Stimulated activated CD8-positive, alpha-beta memory T cell treated with anti-CD3 and anti-CD28 coated beads, Interleukin-12 subunit alpha, Interleukin-12 subunit beta, amount 100 ng/mL, for 4 hours (primary cell): ENCODE results near the gene EVI5L.
A peak's percentile ranks its signal among the peaks of the same experiment; 100 is the strongest.

Experiments used
- DNase-seq: peaks from one replicate; pipeline ENCODE4 v3.0.0-alpha.2; 2020; ENCODE audit warnings: low read depth

The EVI5L gene

DNA sequence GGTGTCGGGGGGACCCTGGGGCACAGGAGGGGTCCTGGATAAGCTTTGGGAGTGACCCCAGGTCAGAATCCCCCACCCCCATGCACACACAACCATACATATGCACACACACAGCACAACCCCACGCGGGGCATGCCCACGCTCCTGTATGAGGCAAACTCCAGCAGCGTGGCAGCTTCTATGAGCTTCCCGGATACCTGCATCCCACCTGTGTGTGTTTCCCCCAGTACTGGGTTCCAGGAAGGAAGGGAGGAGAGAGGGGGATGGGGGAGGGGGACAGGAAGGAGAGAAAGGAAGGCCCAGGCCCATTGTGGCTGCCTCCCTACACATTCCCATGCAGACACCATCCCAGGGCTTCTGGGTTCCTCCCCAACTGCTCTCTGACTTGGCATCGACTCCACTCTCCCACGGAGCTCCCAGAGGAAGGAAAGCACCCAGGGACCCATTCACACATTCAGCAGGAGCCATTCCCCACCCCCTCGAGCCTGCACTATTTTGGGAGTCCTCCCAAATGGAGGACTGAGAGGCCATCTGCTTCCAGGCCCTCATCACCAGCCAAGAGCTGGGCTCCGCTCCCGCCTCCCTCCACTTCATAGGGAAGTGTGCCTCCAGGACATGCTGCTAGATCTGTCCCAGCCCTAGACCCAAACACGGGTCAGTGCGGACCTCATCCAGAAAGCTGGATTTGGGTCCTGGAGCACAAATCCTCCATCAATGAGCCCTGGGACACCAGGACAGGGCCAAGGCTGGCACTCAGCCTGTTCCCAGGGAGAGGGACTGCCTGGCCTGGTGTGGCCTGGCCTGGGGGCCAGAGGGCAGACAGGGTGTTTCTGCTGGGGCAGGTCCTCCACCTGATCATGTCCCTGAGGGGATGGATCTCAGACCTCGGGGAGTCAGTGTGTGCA is 30.9 kb downstream of the EVI5L start:
- no peak for DNase-seq

DNA sequence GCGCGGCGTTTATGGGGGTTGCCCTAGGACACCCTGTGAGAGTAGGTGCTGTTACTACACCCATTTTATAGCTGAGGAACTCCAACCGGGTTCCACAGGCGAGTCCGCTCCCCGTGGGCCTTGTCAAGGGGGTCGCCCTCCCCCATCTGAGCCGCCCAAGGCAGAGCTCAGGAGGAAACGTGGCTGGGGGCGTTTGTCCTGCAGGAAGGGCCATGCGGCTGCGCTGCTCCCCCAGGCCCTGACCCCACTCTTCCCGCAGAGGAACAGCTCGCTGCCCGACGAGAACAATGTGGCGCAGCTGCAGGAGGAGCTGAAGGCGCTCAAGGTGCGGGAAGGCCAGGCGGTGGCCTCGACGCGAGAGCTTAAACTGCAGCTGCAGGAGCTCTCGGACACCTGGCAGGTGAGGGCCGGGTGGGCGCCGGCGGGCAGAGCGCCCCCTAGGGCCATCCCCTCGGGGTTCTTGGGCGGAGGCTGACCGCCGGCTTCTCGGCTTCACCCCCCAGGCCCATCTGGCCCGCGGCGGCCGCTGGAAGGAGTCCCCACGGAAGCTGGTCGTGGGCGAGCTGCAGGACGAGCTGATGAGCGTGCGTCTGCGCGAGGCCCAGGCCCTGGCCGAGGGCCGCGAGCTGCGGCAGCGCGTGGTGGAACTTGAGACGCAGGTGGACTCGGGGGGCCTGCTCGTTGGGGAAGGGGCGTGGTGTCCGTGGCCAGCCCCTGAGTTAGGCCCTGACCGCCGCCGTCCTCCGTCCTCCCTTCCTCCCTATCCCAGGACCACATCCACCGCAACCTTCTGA is 31.8 kb downstream of the EVI5L start:
- no peak for DNase-seq

DNA sequence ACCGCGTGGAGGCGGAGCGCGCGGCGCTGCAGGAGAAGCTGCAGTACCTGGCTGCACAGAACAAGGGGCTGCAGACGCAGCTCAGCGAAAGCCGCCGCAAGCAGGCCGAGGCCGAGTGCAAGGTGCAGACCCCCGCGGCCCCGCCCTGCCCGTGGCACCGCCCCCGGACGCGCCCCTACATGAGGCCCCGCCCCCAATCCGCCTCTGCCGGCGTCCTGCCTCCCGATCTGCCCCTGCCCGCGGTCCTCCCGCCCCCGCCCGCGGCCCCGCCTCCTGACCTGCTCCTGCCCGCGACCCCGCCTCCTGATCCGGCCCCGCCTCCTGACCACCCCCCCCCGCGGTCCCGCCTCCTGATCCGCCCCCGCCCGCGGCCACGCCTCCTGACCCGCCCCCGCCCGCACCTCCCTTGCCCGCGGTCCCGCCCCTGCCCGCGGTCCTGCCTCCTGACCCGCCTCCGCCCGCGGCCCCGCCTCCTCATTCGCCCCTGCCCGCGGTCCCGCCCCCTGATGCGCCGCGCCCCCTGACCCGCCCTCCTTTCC is 32.5 kb downstream of the EVI5L start:
- DNase-seq: peak; percentile 34

DNA sequence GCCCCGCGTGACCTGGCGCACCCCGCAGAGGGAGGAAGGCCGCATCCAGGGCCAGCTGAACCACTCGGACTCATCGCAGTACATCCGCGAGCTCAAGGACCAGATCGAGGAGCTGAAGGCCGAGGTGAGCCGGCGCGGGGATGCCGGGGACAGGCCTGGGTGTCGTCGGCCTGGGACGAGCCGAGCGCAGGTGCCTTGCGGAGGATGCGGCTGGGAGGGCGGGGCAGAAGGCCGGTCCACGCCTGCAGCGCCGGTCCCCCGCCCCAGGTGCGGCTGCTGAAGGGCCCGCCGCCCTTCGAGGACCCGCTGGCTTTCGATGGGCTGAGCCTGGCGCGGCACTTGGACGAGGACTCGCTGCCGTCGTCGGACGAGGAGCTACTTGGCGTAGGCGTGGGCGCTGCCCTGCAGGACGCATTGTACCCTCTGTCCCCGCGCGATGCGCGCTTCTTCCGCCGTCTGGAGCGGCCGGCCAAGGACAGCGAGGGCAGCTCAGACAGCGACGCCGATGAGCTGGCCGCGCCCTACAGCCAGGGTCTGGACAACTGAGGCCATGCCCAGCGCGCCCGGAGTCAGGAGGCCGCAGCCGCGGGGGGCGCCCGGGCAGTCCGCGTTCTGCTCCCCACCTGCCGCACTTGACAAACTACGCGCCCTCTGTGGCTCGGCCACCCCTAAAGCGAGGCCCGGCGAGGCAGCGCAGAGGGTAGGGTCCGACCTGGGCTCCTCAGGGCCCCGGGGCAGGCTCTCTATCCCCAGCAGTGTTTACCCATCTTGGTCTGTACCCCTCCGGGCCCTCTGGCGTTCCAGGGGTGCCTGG is 33.3 kb downstream of the EVI5L start:
- DNase-seq: no peak

DNA sequence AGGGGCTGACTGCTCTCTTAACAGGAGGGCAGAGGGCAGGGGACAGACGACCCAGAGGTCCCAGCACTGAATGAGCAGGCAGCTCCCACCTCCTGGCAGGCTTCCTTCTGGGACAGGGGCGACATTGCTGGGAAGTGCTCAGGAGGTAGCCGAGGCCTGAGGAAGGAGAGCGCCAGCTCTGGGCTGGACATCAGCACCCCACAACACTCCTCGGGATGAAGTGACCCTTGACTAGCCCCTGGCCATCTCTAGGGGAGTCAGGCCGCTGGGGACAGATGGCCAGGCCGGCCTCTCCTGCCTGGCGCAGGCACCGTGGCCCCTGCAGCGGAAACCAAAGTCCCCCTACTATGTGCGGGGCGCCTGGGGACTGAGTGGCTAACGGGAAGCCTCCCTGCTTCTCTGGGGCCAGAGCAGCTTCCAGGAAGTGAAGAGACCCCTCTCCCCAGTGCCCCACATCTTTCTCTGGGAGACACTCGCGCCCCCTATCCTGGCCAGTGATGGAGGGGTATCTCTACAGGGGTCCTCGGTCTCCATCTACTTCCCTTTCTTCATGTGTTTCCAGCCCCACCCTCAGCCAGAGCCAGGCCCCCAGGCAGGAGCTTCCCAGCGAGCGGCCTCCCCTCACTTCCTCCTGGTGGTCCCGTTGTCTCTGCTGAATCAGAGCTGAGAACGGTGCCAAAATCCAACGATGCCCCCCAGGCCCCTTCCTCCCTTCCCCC is 34.1 kb downstream of the EVI5L start:
- DNase-seq: no peak

DNA sequence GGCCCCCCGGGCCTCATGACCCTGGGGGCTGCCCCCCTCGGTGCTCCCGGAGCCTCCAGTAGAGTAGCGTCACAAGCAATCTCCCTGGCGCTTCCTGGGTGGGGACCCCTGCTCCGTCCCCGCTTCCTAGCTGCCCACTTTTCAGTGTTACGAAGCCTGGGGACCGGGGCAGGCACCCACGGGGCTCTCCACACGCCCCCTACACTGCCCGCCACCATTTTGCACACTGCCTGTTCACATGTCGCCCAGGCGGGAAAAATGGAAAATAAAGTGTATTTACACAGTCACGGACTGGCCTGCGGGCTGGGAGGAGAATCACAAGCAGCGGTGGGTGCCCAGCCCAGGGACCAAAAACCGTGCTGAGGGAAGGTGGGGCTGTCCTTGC is 34.7 kb downstream of the EVI5L start:
- no peak for DNase-seq

DNA sequence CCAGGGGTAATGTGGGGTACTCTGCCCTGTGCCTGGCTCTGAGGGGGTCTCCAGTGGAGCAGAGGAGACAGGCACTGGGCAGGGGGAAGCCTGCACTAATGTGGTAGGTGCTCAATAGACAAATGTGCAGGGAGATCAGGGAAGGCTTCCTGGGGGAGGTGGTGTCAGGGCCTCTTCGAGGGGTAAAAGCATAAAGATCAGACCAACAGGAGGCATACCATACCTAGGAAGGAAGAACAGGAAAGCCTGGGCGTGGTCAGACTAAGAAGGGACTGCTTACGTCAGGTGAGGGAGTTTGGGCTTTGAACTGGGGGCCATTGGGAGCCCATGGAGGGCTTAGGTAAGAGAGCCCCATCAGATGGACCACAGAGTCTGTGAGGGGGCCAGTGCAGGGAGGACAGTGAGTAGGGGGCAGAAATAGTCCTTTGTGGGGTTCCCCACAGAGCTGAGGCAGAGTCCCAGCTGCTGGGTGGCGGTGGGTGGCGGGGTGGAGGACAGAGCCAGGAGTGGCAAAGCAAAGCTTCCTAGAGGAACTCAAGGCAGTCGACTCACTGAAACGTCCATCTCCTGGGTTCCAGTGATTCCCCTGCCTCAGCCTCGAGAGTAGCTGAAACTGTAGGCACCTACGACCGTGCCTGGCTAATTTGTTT is 35.4 kb downstream of the EVI5L start:
- DNase-seq: no peak

DNA sequence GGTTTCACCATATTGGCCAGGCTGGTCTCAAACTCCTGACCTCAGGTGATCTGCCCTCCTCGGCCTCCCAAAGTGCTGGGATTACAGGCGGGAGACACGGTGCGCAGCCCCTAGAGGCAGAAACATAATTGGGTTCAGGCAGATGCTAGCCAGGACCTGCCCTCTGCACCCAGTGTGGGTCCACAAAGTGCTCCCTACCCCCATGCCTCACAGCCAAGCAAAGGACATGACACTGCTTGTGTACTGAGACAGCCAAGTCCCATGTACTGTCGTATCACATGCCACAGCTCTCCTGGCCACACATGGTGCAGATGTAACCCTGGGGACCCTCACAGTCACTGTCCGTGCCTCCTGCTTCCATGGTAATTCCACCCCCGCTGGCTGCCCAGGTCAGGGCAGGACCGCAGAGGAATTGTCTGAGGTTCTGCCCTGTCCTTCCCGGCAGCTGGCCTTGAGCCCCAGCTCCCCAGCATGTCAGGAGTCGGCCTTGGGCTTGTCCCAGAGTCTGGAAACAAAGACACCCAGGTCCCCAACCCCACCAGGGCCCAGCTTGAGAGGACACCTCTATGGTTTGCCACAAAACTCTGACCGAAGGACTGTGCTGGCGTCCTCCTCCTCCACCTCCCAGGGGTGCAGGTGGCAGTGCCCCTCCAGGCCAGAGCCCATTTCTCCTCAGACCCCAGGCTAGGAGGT is 36.5 kb downstream of the EVI5L start:
- DNase-seq: no peak

DNA sequence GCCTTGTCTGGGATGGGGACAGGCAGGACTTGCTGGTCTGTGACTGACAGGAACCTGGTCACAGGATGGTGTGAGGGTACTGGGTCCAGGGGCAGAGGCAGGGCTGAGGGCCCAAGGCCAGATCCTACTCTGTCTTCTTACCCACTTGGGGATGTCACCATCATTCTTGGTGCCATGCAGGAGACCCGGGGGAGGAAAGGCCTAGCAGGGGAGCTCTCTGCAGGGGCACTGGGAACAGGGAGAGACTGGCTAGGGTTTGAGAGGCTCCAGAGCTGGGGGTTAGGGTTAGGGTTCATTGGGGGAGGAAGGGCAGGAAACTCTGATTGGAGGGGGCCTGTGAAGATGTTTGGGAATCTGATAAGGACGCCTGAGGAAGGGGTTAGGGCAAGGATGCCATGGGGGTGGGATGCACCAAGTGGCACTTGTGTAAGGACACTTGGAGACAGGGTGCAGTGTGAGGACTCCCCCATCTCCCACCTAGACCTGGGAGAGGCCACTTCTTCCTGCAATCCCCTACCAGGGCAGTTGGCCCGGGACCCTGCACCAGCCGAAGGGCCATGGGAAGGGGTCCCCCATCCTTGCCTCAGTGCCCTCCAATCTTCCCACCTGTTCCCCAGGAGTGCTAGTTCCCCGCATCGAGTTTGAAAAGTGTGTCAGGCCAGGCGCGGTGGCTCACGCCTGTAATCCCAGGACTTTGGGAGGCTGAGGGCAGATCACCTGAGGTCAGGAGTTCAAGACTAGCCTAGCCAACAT is 37.2 kb downstream of the EVI5L start:
- DNase-seq: no peak

DNA sequence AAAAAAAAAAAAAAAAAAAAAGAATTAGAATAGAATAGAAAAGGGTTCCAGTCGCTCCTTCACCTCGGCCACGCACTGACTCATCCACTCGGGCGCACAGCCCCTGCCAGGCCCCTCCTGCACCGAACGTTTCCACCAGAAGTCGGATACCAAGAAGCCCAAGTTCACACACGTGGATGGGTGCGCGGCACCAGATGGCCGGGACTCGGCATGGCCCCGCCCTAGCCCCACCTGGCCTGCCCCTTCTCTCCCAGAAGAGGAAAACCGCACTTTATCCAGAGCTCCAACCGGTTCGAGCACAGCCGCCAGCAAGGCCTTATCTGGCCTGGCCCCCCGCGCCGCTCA is 38.3 kb downstream of the EVI5L start:
- DNase-seq: no peak

DNA sequence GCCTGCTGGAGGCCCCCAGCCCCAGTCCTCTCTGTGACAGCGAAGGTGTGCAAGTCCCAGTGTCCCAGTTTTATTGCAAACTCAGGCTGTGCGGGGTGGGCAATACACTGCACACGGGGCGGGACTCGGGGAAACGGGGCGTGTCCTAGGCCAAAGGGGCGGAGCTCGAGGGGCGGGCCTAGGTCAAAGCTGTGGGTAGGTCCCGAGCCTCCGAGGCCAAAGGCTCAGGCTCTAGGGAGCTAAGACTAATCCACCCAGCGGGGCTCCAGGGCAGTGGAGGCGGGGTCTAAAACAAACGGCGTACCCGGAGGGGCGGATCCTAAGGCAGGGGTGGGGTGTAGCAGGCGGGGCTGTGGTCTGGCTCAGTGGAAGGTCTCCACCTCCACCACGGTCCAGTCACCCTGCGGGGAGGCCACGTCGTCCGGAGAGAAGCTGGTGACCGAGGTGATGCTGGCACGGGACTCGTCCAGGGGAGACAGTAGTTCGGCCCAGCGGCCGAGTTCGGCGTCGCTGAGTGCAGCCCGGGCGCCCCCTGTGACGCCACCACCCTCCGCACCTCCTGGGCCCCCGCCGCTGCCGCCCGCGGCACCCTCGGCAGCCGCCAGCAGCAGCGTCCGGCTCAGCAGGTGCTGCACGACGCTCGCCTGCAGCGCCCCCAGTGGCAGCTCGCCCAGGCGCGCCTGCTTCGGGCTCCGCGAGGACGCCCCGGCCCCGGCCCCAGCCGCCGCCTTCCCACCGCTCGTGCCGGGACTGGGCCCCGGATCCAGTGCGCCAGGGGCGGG is 38.8 kb downstream of the EVI5L start:
- DNase-seq: peak; percentile 72

DNA sequence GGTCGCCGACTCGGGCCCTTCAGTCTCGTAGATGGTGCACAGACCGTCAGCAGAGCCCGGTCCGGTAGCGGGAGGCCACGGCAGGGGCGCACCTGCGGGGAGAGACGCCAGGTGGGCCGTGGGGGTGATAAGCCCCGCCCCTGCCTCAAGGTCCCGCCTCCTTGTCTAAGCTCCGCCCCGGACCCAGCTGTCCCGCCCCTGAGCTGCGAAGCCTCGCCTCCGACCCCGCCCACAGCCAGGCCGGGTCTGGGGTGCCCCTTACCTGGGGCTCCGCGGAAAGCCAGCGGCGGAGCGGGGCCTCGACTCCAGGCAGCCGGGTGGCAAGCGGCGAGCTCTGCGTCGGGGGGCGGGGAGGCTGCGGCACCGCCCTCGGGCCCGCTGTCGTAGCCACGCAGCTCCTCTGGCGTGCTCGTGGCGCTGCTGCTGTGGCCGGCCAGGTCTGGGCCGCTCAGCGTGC is 39.5 kb downstream of the EVI5L start:
- peak; percentile 65 for DNase-seq

DNA sequence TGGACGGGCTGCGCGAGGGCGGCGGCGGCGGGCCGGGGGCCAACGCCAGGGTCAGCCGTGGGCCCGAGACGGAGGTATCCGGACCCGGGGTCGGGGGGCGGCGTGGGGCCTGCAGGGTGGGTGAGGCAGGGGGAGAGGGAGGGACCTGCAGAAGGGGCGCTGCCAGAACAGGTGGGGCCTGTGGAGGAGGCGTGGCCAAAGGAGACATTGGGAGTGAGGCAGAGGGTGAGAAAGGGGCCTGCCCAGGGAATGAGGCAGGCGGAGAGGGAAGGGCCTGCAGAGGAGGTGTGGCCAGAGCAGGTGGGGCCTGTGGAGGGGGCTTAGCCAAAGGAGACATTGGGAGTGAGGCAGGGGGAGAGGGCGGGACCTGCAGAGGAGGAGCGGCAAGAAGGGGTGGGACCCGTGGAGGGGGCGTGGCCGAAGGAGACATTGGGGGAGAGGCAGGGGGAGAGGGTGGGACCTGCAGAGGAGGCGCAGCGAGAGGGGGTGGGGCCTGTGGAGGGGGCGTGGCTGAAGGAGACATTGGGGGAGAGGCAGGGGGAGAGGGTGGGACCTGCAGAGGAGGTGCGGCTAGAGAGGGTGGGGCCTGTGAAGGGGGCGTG is 40.0 kb downstream of the EVI5L start:
- DNase-seq: no peak

DNA sequence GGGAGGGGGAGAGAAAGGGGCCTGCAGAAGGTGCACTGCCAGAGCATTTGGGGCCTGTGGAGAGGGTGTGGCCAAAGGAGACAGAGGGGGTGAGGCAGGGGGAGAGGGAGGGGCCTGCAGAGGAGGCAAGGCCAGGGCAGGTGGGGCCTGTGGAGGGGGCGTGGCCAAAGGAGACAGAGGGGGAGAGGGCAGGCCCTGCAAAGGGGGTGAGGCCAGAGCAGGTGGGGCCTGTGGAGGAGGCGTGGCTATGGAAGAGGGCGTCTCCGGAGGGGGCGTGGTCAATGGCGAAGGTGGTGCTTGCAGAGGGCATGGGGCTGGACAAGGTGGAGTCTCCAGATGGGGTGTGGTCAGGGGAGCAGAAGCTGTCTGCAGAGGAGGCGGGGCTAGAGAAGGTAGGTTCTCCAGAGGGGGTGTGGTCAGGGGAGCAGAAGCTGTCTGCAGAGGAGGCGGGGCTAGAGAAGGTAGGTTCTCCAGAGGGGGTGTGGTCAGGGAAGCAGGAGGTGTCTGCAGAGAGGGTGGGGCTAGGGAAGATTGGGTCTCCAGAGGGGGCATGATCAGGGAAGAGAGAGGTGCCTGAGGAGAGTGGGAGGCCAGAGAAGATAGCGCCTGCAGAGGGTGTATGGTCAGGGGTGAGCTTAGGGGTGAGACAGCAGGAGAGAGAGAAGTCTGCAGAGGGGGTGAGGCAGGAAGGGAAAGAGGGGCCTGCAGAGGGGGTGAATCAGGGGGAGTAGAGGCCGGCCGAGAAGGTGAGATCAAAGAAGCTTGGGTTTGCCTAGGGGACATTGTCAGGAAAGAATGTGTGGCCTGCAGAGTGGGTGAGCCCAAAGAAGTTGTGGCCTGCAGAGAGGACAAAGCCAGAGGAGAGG is 40.8 kb downstream of the EVI5L start:
- DNase-seq: no peak

DNA sequence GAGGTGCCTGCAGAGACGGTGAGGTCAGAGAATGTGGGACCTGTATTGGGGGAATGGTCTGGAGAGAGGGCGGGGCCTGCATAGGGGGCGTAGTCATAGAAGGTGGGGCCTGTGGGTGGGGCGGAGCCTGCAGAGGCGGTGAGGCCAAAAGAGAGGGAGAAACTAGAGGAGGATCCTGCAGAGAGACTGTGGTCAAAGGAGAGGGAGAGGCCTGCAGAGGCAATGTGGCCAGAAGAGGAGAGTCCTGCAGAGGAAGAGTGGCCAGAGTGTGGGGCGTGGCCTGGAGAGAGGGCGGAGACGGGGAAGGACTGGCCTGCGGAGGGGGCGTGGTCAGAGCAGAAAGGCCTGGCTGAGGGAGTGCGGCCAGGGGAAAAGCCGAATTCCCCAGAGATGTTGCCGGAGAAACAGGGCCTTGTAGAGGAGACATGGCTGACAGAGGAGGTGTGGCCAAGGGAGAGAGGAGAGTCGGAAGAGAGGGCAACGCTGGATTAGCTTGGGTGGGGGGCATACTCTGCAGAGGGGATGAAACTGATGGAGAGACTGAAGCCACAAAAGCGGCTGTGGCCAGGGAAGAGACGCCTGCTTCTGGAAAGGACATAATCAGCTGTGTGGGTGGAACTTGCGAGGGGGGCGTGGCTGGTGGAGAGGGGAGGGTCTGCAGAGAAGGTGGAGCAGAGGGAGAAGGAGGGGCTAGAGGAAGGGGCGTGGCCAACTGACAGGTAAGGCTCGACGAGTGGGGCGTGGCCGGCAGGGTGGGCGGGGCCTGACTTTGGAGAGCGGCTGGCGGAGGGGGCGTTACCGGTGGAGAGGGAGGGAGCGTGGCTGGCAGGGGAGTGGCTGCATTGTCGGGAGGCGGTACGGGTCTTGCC is 41.7 kb downstream of the EVI5L start:
- peak; percentile 45 for DNase-seq
